GM23338 (cell line): ENCODE measurements around the gene TRIM32. TPM values are rescaled to one million over a fixed set of nuclear protein-coding genes. Genes with fewer than 3 reads are reported as not detected.
A peak's percentile ranks its signal among the peaks of the same experiment; 100 is the strongest.

Experiments
- ATAC-seq: fragments of 200-7000 bp; cut with Tn5 transposase; 3 replicates; pipeline ENCODE4 v1.9.1; 2020
- DNase-seq: peaks from one replicate; pipeline ENCODE4 v3.0.0-alpha.2; 2015; ENCODE audit warnings: low spot score
- H2AFZ ChIP-seq: fragments of 200-600 bp; sonication (generic); 2 replicates; pipeline ENCODE4 v1.8.0; 2016; ENCODE audit warnings: antibody characterized with exemption, mild to moderate bottlenecking, moderate library complexity
- H3F3A ChIP-seq: fragments of 200-600 bp; sonication (generic); replicated peaks from 2 replicates; pipeline ENCODE4 v1.8.0; 2017; ENCODE audit warnings: antibody characterized with exemption, mixed run types, low read depth
- H3K27ac ChIP-seq: fragments of 200-600 bp; sonication (generic); 2 replicates; pipeline ENCODE4 v1.6.1; 2016; ENCODE audit warnings: low read depth
- H3K27me3 ChIP-seq: fragments of 200-600 bp; sonication (generic); 2 replicates; pipeline ENCODE4 v1.8.0; 2016; ENCODE audit warnings: mild to moderate bottlenecking, mixed run types, moderate library complexity; ENCODE audit not compliant: insufficient read depth
- H3K36me3 ChIP-seq: fragments of 200-600 bp; sonication (generic); 2 replicates; pipeline ENCODE4 v1.8.0; 2016; ENCODE audit warnings: mild to moderate bottlenecking; ENCODE audit not compliant: insufficient read depth
- H3K4me1 ChIP-seq: fragments of 200-600 bp; sonication (generic); 2 replicates; pipeline ENCODE4 v1.8.0; 2016; ENCODE audit warnings: mild to moderate bottlenecking, moderate library complexity; ENCODE audit not compliant: insufficient read depth
- H3K4me2 ChIP-seq: fragments of 200-600 bp; sonication (generic); 2 replicates; pipeline ENCODE4 v1.7.1; 2017; ENCODE audit warnings: mixed run types
- H3K4me3 ChIP-seq: fragments of 200-600 bp; sonication (generic); 2 replicates; pipeline ENCODE4 v1.6.1; 2016; ENCODE audit warnings: mixed run types
- H3K79me2 ChIP-seq: fragments of 200-600 bp; sonication (generic); replicated peaks from 2 replicates; pipeline ENCODE4 v1.8.0; 2017; ENCODE audit warnings: mild to moderate bottlenecking; ENCODE audit not compliant: insufficient read depth
- H3K9me2 ChIP-seq: fragments of 200-600 bp; sonication (generic); 2 replicates; pipeline ENCODE4 v1.8.0; 2017; ENCODE audit not compliant: insufficient read depth
- H4K20me1 ChIP-seq: fragments of 200-600 bp; sonication (generic); replicated peaks from 2 replicates; pipeline ENCODE4 v1.8.0; 2017; ENCODE audit warnings: mild to moderate bottlenecking; ENCODE audit not compliant: insufficient read depth
- H3K27ac Mint-ChIP-seq: 2 replicates; pipeline ENCODE4 v1.8.0; 2020; ENCODE audit warnings: inconsistent platforms, mild to moderate bottlenecking, moderate library complexity, mixed read lengths
- H3K27me3 Mint-ChIP-seq: 3 replicates; pipeline ENCODE4 v1.8.0; 2022; ENCODE audit warnings: low read depth, mild to moderate bottlenecking, moderate library complexity, mixed read lengths, inconsistent platforms; ENCODE audit not compliant: insufficient read depth, poor library complexity
- H3K36me3 Mint-ChIP-seq: 3 replicates; pipeline ENCODE4 v1.8.0; 2021; ENCODE audit warnings: low read depth, mild to moderate bottlenecking, inconsistent platforms, moderate library complexity, mixed read lengths
- H3K4me1 Mint-ChIP-seq: 3 replicates; pipeline ENCODE4 v1.8.0; 2020; ENCODE audit warnings: mild to moderate bottlenecking, inconsistent platforms, mixed read lengths
- H3K4me3 Mint-ChIP-seq: 3 replicates; pipeline ENCODE4 v1.8.0; 2021; ENCODE audit warnings: moderate library complexity, mild to moderate bottlenecking, inconsistent platforms, mixed read lengths
- H3K9me3 Mint-ChIP-seq: 3 replicates; pipeline ENCODE4 v1.8.0; 2020; ENCODE audit warnings: moderate library complexity, mild to moderate bottlenecking, inconsistent platforms, mixed read lengths
- CREB1 ChIP-seq: fragments of 250-450 bp; sonication (Bioruptor Pico); IDR thresholded peaks from 2 replicates; pipeline ENCODE4 v1.5.0; 2020; ENCODE audit warnings: low read depth, mild to moderate bottlenecking, moderate library complexity
- EZH2 ChIP-seq: fragments of 200-600 bp; sonication (generic); IDR thresholded peaks from one replicate; pipeline ENCODE4 v1.8.0; 2017; ENCODE audit warnings: antibody characterized with exemption, mild to moderate bottlenecking, low read depth; ENCODE audit not compliant: unreplicated experiment
- EZH2phosphoT487 ChIP-seq: fragments of 200-600 bp; sonication (generic); IDR thresholded peaks from one replicate; pipeline ENCODE4 v1.8.1; 2018; ENCODE audit warnings: antibody characterized with exemption; ENCODE audit not compliant: unreplicated experiment
- JUNB ChIP-seq: IDR thresholded peaks from one replicate; pipeline ENCODE4 v1.6.1; 2016; ENCODE audit warnings: antibody characterized with exemption; ENCODE audit not compliant: unreplicated experiment
- NANOG ChIP-seq: IDR thresholded peaks from 2 replicates; pipeline ENCODE4 v1.6.1; 2016; ENCODE audit warnings: antibody characterized with exemption, borderline replicate concordance
- POLR2AphosphoS5 ChIP-seq: IDR thresholded peaks from 2 replicates; pipeline ENCODE4 v1.6.1; 2016; ENCODE audit warnings: antibody characterized with exemption, low read depth
- STAT1 ChIP-seq: IDR thresholded peaks from one replicate; pipeline ENCODE4 v1.6.1; 2016; ENCODE audit warnings: antibody characterized with exemption; ENCODE audit not compliant: unreplicated experiment
- ZNF114 ChIP-seq: fragments of 250-450 bp; sonication (Bioruptor Pico); IDR thresholded peaks from 2 replicates; pipeline ENCODE4 v1.5.0; 2020; ENCODE audit warnings: mild to moderate bottlenecking, moderate library complexity
- ZNF331 ChIP-seq: fragments of 250-450 bp; sonication (Bioruptor Pico); IDR thresholded peaks from 2 replicates; pipeline ENCODE4 v1.5.0; 2020; ENCODE audit warnings: low read depth, mild to moderate bottlenecking, moderate library complexity
- polyA plus RNA-seq: library from polyadenylated mRNA; unstranded; fragments of >200 nt; fragmentation: Nextera tagmentation; extraction: Ambion mirVana; gene quantifications from 2 replicates; pipeline ENCODE4 v1.2.1, GENCODE V29; 2016
- total RNA-seq: library from RNA; depleted of rRNA; stranded (reverse); fragments of >200 nt; shearing (Covaris generic); gene quantifications from 2 replicates; pipeline ENCODE4 v1.2.3, GENCODE V29; 2014
- TF ChIP-seq, protein P1 (sequence below): IDR thresholded peaks from one replicate; pipeline ENCODE4 v1.6.1; 2018; ENCODE audit warnings: antibody characterized with exemption; ENCODE audit not compliant: unreplicated experiment
- TF ChIP-seq, protein P2 (sequence below): fragments of 250-450 bp; sonication (Bioruptor Pico); IDR thresholded peaks from 2 replicates; pipeline ENCODE4 v1.5.0; 2020; ENCODE audit warnings: mild to moderate bottlenecking, moderate library complexity
- TF ChIP-seq, protein P3 (sequence below), 2 experiments: fragments of 200-600 bp in 1 of 2; sonication (generic) in 1 of 2; conservative IDR thresholded peaks; 2 replicates each; pipeline versions ENCODE4 v1.5.1 to v1.6.1; 2016 to 2017; ENCODE audit warnings: antibody characterized with exemption in 2 of 2, low read depth in 2 of 2, mild to moderate bottlenecking in 2 of 2, moderate library complexity in 1 of 2
- TF ChIP-seq, protein P4 (sequence below): IDR thresholded peaks from 2 replicates; pipeline ENCODE4 v1.6.1; 2016; ENCODE audit warnings: antibody characterized with exemption

The TRIM32 gene
- total and polyA plus RNA-seq, 2 experiments from 2014 or later, result 6.7 to 16.3 TPM

DNA sequence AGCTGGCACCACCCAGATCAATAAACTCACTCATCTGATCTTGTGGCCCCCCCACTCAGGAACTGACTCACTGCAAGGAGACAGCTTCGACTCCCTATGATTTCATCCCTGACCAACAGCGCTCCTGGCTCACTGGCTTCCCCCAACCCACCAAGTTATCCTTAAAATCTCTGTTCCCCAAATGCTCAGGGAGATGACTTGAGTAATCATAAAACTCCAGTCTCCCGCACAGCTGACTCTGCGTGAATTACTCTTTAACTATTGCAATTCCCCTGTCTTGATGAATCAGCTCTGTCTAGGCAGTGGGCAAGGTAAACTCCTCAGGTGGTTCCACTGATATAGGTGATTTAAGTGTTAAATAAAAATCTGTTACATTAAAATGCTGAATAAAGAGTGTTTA lies 1.9 kb upstream of the TRIM32 start (continued):
- no peak for TF ChIP-seq JUNB
- TF ChIP-seq NANOG, result no peak
- no peak for TF ChIP-seq CREB1 (CRISPR knock-in tag)

DNA sequence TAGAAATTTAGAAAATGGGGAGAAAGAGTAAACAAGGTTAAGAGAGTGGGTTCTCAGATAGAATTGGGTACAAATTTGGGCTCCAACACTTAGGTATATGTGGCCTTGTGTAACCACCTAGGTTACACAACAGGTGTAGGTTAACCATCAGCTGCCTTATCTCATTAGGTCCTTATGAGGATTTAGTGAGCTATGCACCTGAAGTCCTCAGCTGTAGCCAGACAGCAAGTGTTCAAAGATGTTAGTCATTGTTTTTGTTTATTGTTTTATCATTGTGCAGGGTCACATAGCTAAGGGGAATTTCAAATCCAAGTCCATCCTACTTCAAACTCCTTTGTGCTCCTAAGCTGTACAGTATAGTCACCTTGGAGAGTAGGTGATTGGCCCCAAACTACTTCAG lies 970 bp upstream of the TRIM32 start:
- Histone ChIP-seq H3K4me1 (peaks cover 22% of the 10 kb centered on the region), H3F3A (no peaks in the 10 kb centered on the region), H3K79me2 (peaks cover 34% of the 10 kb centered on the region), H4K20me1 (peaks cover 8% of the 10 kb centered on the region; the same call in 1 of the 2 replicates), H3K4me2 (peak overlapping the region; percentile 81), H3K9me2 (no peaks in the 10 kb centered on the region), H3K27ac (no peak overlapping the region), H3K36me3 (0 out of 2 replicates have a peak, but pooled peaks cover 8% of the 10 kb centered on the region), H2AFZ (0 out of 2 replicates have a peak overlapping the region, but pooled peaks have one; percentile 67), H3K27me3 (no peaks in the 10 kb centered on the region), H3K4me3 (peak overlapping the region; percentile 77)
- no peak for DNase-seq
- Mint-ChIP-seq H3K4me1 (peaks cover 27% of the 10 kb centered on the region), H3K27ac (no peak overlapping the region; the same call in 1 of the 2 replicates), H3K4me3 (peak overlapping the region; percentile 81), H3K9me3 (peaks cover 21% of the 10 kb centered on the region), H3K27me3 (peaks cover 12% of the 10 kb centered on the region), H3K36me3 (peaks cover 26% of the 10 kb centered on the region; the same call in 2 of the 3 replicates)
- ATAC-seq, result no peak
- TF ChIP-seq, protein P1, sequence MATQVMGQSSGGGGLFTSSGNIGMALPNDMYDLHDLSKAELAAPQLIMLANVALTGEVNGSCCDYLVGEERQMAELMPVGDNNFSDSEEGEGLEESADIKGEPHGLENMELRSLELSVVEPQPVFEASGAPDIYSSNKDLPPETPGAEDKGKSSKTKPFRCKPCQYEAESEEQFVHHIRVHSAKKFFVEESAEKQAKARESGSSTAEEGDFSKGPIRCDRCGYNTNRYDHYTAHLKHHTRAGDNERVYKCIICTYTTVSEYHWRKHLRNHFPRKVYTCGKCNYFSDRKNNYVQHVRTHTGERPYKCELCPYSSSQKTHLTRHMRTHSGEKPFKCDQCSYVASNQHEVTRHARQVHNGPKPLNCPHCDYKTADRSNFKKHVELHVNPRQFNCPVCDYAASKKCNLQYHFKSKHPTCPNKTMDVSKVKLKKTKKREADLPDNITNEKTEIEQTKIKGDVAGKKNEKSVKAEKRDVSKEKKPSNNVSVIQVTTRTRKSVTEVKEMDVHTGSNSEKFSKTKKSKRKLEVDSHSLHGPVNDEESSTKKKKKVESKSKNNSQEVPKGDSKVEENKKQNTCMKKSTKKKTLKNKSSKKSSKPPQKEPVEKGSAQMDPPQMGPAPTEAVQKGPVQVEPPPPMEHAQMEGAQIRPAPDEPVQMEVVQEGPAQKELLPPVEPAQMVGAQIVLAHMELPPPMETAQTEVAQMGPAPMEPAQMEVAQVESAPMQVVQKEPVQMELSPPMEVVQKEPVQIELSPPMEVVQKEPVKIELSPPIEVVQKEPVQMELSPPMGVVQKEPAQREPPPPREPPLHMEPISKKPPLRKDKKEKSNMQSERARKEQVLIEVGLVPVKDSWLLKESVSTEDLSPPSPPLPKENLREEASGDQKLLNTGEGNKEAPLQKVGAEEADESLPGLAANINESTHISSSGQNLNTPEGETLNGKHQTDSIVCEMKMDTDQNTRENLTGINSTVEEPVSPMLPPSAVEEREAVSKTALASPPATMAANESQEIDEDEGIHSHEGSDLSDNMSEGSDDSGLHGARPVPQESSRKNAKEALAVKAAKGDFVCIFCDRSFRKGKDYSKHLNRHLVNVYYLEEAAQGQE, result no peak
- TF ChIP-seq POLR2AphosphoS5 (no peak), STAT1 (no peak), NANOG (no peak), CREB1 (CRISPR knock-in tag) (no peak), EZH2phosphoT487 (no peak), ZNF114 (CRISPR knock-in tag) (no peak), EZH2 (no peak), JUNB (no peak), ZNF331 (CRISPR knock-in tag) (no peak)
- TF ChIP-seq, protein P2, sequence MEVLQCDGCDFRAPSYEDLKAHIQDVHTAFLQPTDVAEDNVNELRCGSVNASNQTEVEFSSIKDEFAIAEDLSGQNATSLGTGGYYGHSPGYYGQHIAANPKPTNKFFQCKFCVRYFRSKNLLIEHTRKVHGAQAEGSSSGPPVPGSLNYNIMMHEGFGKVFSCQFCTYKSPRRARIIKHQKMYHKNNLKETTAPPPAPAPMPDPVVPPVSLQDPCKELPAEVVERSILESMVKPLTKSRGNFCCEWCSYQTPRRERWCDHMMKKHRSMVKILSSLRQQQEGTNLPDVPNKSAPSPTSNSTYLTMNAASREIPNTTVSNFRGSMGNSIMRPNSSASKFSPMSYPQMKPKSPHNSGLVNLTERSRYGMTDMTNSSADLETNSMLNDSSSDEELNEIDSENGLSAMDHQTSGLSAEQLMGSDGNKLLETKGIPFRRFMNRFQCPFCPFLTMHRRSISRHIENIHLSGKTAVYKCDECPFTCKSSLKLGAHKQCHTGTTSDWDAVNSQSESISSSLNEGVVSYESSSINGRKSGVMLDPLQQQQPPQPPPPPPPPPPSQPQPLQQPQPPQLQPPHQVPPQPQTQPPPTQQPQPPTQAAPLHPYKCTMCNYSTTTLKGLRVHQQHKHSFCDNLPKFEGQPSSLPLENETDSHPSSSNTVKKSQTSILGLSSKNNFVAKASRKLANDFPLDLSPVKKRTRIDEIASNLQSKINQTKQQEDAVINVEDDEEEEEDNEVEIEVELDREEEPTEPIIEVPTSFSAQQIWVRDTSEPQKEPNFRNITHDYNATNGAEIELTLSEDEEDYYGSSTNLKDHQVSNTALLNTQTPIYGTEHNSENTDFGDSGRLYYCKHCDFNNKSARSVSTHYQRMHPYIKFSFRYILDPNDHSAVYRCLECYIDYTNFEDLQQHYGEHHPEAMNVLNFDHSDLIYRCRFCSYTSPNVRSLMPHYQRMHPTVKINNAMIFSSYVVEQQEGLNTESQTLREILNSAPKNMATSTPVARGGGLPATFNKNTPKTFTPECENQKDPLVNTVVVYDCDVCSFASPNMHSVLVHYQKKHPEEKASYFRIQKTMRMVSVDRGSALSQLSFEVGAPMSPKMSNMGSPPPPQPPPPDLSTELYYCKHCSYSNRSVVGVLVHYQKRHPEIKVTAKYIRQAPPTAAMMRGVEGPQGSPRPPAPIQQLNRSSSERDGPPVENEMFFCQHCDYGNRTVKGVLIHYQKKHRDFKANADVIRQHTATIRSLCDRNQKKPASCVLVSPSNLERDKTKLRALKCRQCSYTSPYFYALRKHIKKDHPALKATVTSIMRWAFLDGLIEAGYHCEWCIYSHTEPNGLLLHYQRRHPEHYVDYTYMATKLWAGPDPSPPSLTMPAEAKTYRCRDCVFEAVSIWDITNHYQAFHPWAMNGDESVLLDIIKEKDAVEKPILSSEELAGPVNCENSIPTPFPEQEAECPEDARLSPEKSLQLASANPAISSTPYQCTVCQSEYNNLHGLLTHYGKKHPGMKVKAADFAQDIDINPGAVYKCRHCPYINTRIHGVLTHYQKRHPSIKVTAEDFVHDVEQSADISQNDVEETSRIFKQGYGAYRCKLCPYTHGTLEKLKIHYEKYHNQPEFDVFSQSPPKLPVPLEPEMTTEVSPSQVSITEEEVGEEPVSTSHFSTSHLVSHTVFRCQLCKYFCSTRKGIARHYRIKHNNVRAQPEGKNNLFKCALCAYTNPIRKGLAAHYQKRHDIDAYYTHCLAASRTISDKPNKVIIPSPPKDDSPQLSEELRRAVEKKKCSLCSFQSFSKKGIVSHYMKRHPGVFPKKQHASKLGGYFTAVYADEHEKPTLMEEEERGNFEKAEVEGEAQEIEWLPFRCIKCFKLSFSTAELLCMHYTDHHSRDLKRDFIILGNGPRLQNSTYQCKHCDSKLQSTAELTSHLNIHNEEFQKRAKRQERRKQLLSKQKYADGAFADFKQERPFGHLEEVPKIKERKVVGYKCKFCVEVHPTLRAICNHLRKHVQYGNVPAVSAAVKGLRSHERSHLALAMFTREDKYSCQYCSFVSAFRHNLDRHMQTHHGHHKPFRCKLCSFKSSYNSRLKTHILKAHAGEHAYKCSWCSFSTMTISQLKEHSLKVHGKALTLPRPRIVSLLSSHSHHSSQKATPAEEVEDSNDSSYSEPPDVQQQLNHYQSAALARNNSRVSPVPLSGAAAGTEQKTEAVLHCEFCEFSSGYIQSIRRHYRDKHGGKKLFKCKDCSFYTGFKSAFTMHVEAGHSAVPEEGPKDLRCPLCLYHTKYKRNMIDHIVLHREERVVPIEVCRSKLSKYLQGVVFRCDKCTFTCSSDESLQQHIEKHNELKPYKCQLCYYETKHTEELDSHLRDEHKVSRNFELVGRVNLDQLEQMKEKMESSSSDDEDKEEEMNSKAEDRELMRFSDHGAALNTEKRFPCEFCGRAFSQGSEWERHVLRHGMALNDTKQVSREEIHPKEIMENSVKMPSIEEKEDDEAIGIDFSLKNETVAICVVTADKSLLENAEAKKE (CRISPR knock-in tag), result no peak
- TF ChIP-seq, protein P3, sequence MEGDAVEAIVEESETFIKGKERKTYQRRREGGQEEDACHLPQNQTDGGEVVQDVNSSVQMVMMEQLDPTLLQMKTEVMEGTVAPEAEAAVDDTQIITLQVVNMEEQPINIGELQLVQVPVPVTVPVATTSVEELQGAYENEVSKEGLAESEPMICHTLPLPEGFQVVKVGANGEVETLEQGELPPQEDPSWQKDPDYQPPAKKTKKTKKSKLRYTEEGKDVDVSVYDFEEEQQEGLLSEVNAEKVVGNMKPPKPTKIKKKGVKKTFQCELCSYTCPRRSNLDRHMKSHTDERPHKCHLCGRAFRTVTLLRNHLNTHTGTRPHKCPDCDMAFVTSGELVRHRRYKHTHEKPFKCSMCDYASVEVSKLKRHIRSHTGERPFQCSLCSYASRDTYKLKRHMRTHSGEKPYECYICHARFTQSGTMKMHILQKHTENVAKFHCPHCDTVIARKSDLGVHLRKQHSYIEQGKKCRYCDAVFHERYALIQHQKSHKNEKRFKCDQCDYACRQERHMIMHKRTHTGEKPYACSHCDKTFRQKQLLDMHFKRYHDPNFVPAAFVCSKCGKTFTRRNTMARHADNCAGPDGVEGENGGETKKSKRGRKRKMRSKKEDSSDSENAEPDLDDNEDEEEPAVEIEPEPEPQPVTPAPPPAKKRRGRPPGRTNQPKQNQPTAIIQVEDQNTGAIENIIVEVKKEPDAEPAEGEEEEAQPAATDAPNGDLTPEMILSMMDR (conservative IDR thresholded peaks at IDR 0.05; ENCODE audit: low read depth in 2 of 2), result no peak
- TF ChIP-seq, protein P4, sequence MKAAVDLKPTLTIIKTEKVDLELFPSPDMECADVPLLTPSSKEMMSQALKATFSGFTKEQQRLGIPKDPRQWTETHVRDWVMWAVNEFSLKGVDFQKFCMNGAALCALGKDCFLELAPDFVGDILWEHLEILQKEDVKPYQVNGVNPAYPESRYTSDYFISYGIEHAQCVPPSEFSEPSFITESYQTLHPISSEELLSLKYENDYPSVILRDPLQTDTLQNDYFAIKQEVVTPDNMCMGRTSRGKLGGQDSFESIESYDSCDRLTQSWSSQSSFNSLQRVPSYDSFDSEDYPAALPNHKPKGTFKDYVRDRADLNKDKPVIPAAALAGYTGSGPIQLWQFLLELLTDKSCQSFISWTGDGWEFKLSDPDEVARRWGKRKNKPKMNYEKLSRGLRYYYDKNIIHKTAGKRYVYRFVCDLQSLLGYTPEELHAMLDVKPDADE, result no peak
